HG03066 (cell line): ENCODE results near the gene ZBTB46.

ENCODE experiments used
- ATAC-seq: cut with Tn5 transposase; IDR thresholded peaks from one replicate; pipeline ENCODE4 v1.9.1; 2021; ENCODE audit warnings: low read depth; ENCODE audit not compliant: unreplicated experiment

The ZBTB46 gene

DNA sequence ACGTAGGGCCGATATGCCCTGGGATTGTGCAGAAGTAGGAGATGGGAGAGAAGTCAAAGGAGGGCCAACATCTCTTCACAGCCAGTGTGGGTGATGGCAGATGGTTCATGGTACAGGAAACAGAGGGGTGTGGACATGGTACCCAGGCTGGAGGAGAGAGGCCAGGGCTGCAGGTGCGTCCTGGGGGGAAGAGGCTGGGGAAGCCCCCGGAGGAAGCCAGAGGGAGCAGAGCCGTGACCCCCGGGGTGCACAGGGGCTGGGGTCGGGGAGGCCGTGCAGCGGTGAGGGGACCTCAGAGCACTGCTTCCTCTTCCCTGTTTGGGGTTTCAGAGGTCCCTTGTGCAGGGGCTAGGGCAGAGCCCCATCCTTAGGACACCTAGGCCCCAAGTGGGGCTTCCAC lies 11.2 kb upstream of the ZBTB46 start:
- ATAC-seq, result no peak

DNA sequence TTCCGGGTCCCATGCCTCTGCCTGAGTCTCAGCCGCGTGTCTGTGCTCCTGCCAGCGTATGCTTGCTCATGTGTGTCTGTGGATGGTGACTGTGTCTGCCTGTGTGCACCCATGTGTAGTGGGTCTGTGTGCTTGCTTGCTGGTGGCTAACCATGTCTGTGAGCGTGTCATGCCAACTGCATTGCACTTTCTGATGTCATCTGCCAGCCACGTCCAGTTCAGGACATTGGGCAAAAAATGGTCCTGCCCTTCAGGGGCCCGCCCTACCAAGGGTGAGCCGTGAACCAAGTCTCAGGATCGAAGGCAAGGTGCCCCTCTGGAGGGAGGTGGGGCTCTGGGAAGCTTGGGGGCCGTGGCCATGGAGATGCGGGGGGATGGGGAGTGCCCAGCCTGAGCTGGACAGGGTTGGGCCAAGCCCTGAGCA lies 9.4 kb upstream of the ZBTB46 start:
- ATAC-seq, result no peak

DNA sequence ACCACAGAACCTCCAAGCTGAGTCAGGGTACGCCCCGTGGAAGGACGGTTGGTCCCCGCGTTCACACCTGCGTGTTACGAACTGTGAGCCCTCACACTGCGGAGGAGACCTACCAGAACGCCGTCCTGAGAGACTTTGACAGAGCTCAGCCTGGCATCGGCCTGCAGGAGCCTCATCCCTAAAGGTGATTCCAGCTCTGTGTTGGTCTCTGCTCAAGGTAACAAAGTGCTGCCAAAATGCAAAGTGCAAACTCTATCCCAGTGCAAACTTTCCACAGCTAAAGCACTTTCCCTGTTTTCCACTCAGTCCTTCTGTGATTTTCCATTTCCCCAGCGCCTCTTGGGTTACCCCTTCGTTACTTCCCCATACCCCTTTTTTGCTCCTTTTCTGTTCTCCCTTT lies 8.6 kb upstream of the ZBTB46 start:
- ATAC-seq, result no peak

DNA sequence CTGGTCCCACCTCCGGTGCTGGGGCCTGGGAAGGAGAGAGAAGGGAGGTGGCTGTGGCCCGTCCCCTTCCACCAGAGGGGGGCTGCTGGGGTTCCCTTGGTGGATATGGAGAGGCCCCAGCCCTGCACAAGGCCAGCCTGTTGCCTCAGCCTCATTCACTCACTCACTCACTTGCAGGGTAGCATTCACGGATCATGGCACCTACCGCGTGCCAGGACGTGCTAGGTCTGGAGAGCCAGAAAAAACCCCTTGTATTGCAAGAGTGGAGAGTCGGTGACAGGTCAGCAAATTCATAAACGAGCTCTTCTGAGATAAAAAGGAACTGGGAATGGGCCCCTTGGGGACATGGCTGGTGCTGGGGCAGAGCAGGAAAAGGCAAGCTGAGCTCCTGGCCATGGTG lies 6.4 kb upstream of the ZBTB46 start:
- no peak for ATAC-seq

DNA sequence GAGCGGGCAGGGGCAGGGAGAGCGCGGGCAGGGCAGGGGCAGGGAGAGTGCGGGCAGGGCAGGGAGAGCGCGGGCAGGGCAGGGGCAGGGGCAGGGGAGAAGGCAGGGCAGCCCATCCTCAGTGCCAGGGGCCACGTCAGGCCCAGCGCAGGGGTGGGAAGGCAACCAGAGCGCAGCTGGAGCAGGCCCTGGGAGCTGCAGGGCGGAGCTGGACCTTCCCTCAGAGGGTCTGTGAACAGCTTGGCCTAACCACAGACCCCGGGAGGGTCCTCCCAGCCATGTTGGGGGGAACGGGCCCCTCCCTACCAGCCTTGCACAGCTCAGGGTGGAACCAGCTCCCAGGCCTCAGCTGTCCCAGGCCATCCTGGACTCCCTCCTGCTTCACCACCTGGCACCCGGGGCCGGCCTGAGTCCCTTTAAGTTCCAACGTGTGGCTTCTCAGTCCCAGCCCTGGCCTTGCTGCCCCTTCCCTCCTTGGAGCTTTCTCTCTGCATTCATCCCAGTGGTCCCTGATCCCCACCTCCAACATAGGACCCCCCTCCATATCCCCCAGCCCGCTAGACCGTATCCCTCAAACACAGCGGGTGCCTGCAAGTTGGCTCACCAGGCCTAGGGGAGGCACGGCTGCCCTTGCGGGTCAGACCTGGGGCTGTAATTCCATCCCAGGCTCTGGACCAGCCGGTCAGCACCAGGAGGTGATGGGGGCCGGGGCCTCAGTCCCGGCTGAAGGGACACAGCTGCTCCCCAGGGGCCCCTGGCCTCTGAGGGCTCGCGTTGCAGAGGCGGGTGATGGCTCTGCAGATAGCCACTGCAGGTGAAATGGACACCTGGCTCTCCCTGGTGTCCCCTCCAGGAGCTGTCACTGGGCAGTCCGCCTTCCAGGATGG lies 5.6 kb upstream of the ZBTB46 start:
- no peak for ATAC-seq

DNA sequence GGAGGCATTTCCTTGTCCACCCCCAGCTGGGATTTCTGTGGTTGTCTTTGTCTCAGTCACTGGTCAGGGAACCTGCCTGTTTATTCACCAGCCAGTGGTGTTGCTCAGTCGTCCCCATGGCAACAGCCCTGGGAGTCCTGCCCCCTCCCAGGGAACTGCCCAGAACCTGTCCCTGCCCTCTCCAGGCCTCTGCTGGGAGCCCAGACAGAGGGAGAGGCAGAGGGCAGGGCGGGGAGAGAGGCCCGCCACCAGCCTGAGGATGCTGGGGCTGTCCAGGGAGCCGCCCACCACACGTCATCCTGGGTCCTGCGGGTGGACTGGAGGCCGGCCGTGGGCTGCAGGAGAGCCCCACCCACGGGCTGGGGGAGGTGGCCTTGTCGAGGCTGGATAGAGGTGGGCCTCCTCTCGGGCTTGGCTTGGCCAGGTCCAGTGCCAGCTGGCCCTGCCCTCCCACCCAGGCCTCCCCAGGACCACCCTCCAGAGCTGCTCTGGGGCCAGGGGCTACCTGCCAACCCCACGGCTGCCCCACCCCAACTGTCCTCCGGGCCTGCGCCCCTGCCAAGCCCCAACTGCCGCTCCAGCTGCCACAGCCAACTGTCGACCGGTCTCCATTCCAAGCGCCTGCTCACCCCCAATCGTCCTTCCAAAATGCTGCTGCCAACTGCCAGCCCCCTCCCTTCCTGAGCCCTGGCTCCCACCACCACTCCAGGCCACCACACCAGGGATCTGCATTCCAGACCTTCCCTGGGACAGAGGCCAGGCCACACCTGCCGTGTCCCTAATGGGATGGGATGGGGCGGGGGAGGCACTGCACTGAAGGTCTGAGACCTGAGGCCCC lies 4.2 kb upstream of the ZBTB46 start:
- ATAC-seq, result no peak

DNA sequence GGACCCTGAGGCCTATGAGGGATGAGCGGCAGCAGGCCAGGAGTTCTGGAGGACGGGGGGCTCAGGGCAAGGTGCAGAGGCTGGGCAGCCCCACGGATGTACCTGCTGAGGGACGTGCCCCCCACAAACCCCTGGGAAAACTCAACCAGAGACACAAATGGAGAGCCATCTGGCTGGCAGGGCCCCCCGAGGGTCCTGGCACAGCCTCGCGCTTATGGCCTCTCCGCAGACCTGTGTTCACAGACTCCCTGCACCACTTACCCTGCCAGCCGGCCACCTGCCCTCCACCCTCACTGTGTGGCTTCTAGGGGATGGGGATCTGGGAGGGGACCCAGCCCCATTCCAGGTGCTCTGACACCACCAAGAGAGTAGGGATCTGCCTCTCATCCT lies 3.4 kb upstream of the ZBTB46 start:
- no peak for ATAC-seq

DNA sequence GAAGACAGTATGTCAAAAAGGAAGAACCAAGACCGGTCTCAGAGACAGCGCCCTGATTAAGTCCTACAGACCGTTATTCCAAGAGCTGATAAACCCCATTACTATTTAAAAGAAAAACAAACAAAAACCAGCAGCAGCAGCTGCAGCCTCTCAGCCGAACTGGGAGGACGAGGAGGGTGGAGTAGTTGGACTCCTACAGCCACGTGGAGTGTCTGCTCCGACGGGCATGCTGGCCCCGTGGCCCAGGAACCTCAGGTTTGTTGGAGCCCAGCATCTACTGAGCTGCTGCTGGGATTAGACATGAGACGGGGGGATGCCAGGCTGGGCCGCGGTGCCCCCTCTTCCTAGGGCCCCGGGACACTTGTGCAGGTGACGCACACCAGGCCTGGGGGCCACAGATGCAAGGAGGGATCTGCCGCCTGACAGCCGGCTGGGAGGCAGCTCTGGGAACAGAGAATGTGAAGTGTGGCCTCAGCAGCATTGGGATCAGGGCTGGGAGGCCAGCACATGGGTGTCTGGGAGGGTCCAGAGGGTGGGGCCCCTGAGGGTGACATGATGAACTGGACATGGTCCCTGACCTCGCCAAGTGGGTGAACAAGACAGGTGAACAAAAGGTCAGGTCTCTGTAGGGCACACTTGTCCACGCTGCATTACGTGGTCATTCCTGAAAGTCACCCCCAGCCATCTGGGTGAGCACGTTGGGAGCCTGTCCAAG lies 2.9 kb upstream of the ZBTB46 start:
- ATAC-seq, result no peak

DNA sequence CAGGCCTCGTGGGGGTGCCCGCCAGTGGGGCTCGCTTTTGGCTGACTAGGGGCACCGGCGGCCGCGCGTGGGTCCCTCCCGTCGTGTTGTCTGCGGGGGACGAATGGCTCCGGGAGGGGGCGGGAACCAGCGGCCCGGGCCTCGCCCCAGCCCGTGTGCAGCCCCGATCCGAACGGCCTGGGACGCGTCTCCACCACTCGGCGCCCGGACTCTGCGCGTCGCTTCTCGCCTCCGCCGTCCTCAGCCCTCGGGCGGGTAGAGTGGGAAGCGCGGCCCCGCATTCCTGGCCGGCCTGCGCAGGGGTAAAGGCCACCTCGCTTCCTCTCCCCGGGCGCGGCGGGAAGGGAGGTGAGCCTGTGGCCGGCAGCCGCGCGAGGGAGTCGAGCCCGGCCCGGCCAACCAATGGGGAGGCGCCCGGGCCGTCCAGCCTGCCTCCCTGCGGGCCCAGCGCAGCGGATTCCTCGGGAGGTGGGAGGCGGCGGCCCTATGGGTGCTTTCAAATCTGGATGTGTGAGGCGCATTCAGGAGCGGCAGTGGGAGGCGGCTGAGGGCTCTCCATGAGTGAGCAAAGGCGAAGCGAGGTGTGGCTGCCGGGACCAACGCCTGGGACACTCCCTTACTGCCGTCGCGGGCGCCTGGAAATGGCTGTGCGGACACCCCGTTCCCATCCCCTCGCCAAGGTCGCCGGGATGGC lies 1.1 kb upstream of the ZBTB46 start:
- ATAC-seq, result no peak

DNA sequence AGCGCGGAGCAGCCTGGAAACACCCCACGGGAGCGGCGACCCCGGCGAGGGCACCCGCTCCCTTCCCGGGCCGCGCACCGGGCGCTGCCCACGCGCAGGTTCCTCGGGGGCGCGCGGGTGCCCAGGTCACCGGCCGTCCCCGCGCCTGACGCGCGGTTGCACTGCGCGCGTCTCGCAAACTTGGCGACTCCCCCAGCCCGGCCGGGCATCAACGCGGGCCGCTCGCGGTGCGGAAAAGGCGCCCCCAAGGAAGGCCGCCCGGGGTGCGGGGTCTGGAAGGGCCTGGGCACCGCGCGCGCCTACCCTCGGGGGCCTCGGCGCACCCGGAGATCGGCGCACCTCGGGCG lies 555 bp upstream of the ZBTB46 start:
- ATAC-seq, result no peak

DNA sequence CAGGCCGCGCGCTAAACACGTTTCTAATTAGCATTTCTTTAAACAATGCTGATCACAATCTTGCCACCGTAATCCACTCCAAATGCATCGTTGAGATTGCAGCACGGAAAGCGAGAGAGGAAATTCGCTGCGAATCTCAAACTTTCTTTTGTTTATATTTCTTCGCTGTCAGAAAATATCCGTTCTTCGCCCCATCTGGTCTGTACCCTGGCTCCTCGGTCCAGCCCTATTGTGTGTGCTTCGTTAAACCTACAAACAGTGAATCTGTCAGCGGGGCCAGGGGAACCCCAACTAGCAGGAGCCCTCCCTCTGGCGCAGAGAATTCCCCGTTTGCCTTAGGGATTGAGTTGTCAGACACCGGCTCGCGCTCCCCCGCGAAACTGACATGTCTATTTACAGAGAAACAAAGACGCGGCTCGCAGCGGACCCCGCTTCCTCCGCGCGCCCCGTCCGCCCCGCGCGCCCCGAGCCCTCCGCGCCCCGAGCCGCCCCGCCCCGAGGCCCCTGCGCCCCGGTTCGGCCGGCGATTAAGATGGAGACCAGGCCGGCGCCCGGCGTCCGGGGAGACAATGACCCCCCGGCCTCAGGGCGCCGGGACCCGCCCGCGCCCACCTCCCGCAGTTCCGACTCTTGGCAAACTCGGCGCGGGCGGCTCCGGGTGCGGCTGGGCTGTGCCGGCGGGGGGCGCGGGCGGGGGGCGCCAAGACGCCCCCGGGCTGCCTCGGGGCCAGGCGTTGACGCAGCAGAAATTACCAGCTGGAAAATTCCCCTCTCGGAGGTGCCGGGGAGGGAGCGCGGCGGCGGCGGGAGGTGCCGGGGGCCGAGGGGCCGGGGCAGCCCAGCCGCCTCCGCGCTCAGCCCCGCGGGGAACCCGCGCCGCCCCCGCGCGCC lies 874 bp downstream of the ZBTB46 start:
- ATAC-seq, result no peak

DNA sequence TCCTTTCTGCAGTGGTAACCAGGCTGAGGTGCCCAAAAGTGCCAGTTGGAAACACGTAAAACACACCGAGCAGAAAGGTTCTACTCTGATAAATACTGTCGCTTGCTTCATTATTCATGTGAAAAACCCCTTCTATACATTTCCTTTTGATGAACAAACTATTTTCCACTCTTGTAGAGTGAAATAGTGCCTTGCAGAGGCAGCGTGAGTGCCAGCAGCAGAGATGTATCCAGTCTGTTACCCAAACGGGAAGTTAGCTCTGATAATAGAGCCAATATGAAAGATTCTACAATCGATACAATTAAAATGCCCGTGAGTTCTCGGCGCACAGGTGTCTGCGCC lies 1.5 kb downstream of the ZBTB46 start:
- ATAC-seq, result no peak

DNA sequence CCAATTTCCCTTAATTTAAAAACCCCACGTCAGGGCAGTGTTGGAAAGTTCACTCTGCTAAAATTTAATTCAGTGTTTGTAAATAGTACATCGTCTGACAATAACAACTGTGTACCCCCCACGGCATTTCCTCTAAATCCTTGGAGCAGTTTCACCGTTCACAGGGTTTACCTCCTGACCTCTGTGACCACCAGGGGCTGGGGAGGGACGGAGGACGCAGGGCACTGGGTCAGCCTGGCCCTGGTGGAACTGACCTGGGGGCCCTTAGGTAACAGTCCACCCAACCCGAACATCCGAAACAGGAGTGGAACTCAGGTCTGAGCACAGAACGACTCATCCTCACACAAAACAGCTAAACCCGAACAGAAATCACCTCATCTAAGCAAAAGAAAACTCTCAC lies 2.1 kb downstream of the ZBTB46 start:
- no peak for ATAC-seq

DNA sequence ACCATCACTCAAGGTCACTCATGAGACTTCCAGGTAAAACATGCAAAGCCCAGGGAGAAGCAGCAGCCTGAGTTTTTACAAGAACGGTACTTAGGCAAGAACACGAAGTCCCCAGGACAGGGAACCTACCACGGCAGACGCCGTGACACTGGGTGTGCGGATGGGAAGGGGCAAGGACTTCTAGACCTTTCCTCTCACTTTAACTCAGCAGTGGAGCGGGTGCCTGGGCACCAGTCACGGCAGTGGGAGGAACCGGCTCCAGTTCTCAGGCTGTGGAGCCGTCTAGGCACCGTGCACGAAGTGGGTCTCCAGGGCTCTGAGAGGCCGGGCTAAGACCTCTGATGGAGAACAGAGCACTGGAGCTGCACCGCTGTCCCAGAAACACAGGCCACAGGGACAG lies 2.5 kb downstream of the ZBTB46 start:
- no peak for ATAC-seq

DNA sequence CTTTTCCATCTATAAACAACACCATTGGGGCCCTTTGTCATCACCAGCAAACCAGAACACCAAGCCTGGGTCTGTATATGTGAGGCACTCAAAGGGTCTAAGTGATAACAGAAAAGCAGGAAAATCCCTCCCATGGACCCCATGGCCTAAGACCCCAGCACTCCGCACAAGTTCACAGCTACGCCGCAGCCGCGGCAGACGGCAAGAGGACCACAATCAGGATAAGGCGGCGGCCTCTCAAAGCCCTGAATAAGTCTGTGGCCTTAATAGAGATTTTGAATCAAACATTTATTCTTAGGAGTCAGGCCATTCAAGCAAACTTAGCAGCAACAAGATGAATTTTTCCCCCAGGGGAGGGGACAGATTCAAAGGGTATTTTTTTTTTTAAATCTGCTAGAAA lies 2.9 kb downstream of the ZBTB46 start:
- ATAC-seq, result no peak

DNA sequence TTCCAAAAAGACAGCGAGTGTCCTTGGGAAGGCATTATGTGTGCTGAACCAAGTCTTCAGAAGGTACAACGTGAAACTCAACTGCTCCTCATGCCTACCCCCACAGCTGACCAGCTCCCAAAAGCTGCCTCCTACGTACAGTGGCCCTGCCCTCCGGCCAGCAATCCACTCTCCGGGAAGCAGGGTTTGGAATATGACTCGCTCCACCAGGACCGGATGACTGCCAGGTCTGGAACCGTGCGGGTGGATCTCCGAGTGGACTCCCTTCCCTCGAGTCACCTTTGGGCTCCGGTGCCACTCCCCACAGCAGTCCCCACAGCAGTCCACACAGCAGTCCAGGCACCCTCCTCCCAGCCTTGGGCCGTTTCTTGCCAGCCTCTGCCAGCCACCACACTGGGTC lies 4.3 kb downstream of the ZBTB46 start:
- ATAC-seq, result no peak

DNA sequence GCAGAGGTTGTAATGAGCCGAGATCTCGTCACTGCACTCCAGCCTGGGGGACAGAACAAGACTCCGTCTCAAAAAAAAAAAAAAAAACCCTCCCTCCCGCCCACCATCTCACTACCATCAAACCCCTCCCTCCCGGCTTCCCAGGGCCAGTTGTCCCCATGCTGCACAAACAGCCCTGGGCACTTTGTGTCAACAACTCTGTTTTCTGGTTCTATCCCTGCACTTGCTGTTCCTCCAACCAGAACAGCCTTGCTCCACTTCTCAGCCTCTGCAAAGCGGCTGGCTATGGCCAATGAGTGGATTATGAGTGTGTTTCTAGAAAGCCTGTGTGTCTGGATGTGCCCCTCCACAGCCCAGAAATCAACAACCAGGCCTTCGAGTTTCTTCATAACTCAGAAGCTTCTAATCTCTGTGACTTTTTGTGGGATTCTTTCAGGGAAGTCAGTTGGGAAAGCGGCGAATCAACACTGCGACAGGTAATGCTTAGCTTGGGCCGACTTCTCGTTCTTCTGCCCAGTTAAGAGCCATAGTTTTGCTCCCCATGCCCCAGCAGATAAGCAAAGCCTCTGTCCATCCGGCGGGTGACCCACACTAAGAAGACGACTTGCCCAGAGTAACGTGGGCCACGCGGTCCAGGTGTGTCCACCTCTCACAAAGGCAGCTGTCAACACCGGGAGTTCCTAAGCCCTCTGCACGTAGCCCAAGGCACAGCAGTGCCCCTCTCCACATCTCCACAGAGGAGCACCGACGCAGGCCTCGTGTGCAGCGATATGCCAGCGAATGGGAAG lies 5.5 kb downstream of the ZBTB46 start:
- ATAC-seq, result no peak

DNA sequence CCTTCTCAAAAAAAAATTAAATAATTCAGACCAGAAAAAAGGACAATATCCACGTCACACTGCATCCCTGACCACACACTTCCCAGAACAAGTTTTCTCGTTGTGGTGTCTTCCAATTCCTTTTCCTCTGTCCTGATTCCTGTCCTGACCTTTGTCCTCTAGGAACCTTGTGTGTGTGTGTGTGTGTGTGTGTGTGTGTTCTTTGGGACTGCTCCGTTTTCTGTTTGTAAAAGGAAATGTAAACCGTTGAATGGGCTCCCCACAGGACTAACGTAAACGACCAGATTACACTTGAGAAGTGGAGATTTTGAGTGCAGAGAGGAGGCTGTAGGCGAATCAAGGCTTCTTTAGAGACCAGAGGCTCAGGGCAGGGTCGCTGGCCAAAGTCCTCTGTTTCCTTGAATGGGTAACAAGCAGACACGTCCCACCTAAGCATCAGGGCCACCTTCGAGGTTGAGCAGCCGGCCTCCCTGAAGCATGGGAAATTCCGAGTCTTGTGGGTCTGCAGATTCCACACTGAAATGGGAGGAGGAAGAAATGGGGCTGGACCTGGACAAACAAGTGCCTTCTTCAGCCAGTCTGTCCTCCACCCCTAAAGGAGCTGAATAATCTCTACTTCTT lies 7.3 kb downstream of the ZBTB46 start:
- no peak for ATAC-seq

DNA sequence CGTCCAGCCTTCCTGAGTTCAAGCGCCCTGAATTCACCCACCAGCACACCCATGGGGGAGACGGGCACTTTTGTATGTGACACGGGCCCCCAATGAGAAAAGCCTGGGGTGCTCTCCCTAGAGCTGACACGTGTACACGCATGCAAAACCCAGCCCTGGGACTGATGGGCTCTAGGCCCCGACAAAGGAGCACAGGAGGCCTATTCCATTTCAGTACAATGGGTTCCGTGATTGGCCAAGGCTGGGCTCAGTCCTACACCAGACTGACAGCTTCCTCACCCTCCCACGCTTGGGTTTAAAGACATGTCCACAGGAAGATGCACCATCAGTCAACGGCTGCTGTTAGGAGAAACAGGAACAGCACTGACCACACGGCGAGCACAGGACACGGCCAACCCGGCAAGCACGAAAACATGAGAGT lies 8.8 kb downstream of the ZBTB46 start:
- ATAC-seq, result no peak
